HAP-1 (cell line): Measurements from ENCODE around the gene TYMS.
A peak's percentile ranks its signal among the peaks of the same experiment; 100 is the strongest.

Experiments
- DNase-seq, 2 experiments: peaks; one replicate each; pipeline ENCODE4 v3.0.0-alpha.2; 2016 to 2020; ENCODE audit warnings: low spot score in 2 of 2
- H3K27me3 ChIP-seq: fragments of 250-450 bp; sonication (Bioruptor Pico); 2 replicates; pipeline ENCODE4 v1.5.1; 2020; ENCODE audit warnings: low read depth, mild to moderate bottlenecking, moderate library complexity
- H3K36me3 ChIP-seq: fragments of 250-450 bp; sonication (Bioruptor Pico); replicated peaks from 2 replicates; pipeline ENCODE4 v1.5.1; 2020; ENCODE audit warnings: mild to moderate bottlenecking
- H3K4me1 ChIP-seq: fragments of 250-450 bp; sonication (Bioruptor Pico); 2 replicates; pipeline ENCODE4 v1.5.1; 2020; ENCODE audit warnings: mild to moderate bottlenecking
- H3K4me3 ChIP-seq: fragments of 250-450 bp; sonication (Bioruptor Pico); 2 replicates; pipeline ENCODE4 v1.5.1; 2020; ENCODE audit warnings: mild to moderate bottlenecking, moderate library complexity
- H3K9me3 ChIP-seq: fragments of 250-450 bp; sonication (Bioruptor Pico); 2 replicates; pipeline ENCODE4 v1.5.1; 2020; ENCODE audit warnings: mild to moderate bottlenecking, moderate library complexity
- in situ Hi-C: fragments of 300-500 bp; cut with MboI; formaldehyde crosslinking; loops from 3 replicates; pipeline ENCODE4 v1.14.3; 2020; ENCODE audit warnings: low sequenced_read_pairs, inconsistent platforms, mixed read lengths

TYMS gene

DNA sequence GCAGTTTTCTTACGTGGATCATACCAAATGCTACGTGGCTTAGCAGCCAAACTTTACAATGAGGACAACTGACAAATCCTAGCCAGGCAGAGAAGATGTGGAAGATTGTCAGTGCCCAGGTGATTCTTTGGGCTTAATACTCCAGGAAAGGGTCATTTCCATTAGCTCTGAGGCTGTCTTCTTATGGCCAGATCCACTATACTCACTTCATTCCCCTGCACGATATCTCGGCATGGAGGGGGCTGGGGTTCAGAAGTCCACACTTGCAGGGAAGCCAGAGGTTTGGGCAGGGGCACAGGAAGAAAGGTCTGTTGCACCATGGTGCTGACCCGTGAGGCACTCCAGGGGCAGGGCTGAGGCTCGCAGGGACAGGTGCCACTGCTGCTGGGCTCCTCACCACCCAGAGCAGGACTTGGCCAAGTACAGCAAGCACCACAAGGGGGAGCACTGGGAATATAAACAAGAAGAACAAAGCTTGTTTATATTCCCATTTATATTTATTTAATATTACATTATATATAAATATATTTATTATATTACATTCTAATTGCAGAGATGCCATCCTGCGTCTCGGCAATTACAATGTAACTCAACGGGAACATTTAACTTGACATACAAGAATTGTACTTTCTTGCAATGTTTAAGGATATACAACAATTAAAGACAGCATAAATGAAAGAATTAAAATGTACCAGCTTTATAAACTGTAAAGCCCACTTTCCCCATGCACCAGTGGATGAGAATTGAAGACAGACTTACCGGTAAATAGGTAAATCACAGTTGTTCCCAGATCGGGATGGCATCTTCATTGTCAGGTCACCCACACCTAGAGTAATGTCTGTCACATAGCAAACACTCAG lies 33.5 kb upstream of the TYMS start:
- no peaks in the 10 kb centered on the region for H3K36me3 ChIP-seq
- DNase-seq, result peak; percentile 70 to 85
- peaks cover 7% of the 10 kb centered on the region; the same call in 1 of the 2 replicates for H3K4me1 ChIP-seq
- no peaks in the 10 kb centered on the region; the same call in 1 of the 2 replicates for H3K27me3 ChIP-seq
- in situ Hi-C loops, result loop anchor here (10.0 kb wide), 1 partner anchor 211 kb away; no protein-coding TSS in a partner anchor
- H3K9me3 ChIP-seq, result no peaks in the 10 kb centered on the region
- no peak overlapping the region for H3K4me3 ChIP-seq

- DNase-seq, result no peak
- in situ Hi-C loops, result loop anchor here (10.0 kb wide), 1 partner anchor 208 kb away; no protein-coding TSS in a partner anchor
- peaks cover 7% of the 10 kb centered on the region; the same call in 1 of the 2 replicates for H3K4me1 ChIP-seq
- H3K4me3 ChIP-seq, result no peak overlapping the region
- H3K9me3 ChIP-seq, result no peaks in the 10 kb centered on the region
- no peaks in the 10 kb centered on the region for H3K27me3 ChIP-seq
- H3K36me3 ChIP-seq, result no peaks in the 10 kb centered on the region
Observed at GRCh38 chr18:627231-627630, 30.2 kb upstream of the TYMS start.

- H3K4me1 ChIP-seq, result peaks cover 11% of the 10 kb centered on the region
- no peak for DNase-seq
- in situ Hi-C loops, result loop anchor here (10.0 kb wide), 1 partner anchor 205 kb away; no protein-coding TSS in a partner anchor
Observed at GRCh38 chr18:629269-630150, 27.9 kb upstream of the TYMS start.

DNA sequence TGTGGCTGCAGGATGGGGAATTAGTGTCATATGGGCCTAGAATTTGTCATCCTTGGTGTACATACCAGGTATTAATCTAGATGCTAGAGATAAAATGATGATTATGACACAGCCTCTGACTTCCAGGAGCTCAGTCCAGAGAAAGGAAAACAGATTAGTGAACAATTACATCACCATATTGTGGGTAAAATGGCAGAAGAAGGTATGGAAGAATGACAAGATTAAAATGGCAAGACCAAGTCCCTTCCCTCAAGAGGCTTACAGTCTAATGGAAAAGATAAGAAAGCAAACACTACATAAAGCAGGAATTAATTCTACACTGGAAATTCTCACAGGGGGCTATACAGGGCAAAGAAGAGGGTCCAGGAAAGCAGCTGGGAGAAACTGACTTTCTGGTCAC lies 25.9 kb upstream of the TYMS start:
- no peaks in the 10 kb centered on the region for H3K27me3 ChIP-seq
- DNase-seq, result no peak
- peaks cover 20% of the 10 kb centered on the region for H3K4me1 ChIP-seq
- no peak overlapping the region for H3K4me3 ChIP-seq
- in situ Hi-C loops, result no loop called here
- H3K36me3 ChIP-seq, result no peaks in the 10 kb centered on the region
- no peaks in the 10 kb centered on the region for H3K9me3 ChIP-seq

More at GRCh38 chr18:629269-630150, 27.9 kb upstream of the TYMS start:
- H3K36me3 ChIP-seq, result no peaks in the 10 kb centered on the region
- H3K27me3 ChIP-seq, result no peaks in the 10 kb centered on the region
- no peaks in the 10 kb centered on the region for H3K9me3 ChIP-seq
- H3K4me3 ChIP-seq, result no peak overlapping the region

- H3K4me1 ChIP-seq, result peaks cover 14% of the 10 kb centered on the region
- H3K27me3 ChIP-seq, result no peaks in the 10 kb centered on the region
- H3K9me3 ChIP-seq, result no peaks in the 10 kb centered on the region
- H3K4me3 ChIP-seq, result no peak overlapping the region
- no peaks in the 10 kb centered on the region for H3K36me3 ChIP-seq
- DNase-seq, result peak; percentile 75 to 95
- in situ Hi-C loops, result no loop called here
Observed at GRCh38 chr18:634551-635045, 22.9 kb upstream of the TYMS start.

GRCh38 chr18:635171-635570 lies 22.3 kb upstream of the TYMS start:
- no peaks in the 10 kb centered on the region for H3K36me3 ChIP-seq
- in situ Hi-C loops, result no loop called here
- DNase-seq, result peak in 1 of 2 experiments; percentile 25
- H3K4me3 ChIP-seq, result no peak overlapping the region
- peaks cover 14% of the 10 kb centered on the region for H3K4me1 ChIP-seq
- H3K27me3 ChIP-seq, result no peaks in the 10 kb centered on the region
- no peaks in the 10 kb centered on the region for H3K9me3 ChIP-seq

DNA sequence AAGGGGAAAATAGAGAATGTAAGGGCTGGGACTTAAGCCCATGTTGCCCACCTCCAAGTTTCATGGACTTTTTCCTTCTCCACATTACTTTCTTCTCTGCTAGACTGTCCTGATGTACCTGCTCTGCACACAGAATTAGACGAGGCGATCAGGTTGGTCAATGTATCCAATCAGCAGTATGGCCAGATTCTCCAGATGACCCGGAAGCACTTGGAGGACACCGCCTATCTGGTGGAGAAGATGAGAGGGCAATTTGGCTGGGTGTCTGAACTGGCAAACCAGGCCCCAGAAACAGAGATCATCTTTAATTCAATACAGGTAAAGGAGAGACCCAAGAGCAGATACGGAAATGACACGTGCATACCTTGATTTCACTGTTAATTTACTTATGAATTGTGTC lies 16.2 kb upstream of the TYMS start:
- Histone ChIP-seq H3K9me3 (no peaks in the 10 kb centered on the region), H3K4me1 (no peaks in the 10 kb centered on the region), H3K4me3 (no peak overlapping the region), H3K27me3 (no peaks in the 10 kb centered on the region), H3K36me3 (no peaks in the 10 kb centered on the region)
- in situ Hi-C loops, result no loop called here
- no peak for DNase-seq

- Histone ChIP-seq H3K27me3 (no peaks in the 10 kb centered on the region), H3K36me3 (no peaks in the 10 kb centered on the region), H3K4me1 (no peaks in the 10 kb centered on the region), H3K9me3 (no peaks in the 10 kb centered on the region), H3K4me3 (no peak overlapping the region)
- in situ Hi-C loops, result no loop called here
- DNase-seq, result no peak
Observed at GRCh38 chr18:644395-645004, 13.0 kb upstream of the TYMS start.

DNA sequence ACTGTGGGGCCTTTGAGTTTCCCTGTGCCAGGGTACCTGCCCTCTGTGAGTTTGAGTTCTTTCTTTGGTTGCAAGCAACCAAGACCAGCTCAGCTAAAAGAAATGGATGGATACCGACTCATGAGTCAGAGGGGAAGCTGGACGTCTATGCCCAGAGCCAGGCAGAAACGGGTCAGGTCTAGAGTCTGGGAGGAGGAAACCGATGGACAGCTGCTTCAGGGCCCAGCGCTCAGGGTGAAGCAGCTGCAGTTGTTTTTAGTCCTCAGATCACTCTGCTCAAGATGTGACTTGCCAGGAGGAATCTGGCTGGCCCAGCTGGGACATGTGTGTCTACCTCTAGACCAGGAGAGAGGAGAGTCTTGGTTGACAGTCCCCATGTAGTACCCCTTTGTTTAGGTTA lies 10.1 kb upstream of the TYMS start:
- H3K4me1 ChIP-seq, result peaks cover 3% of the 10 kb centered on the region
- H3K27me3 ChIP-seq, result no peaks in the 10 kb centered on the region
- DNase-seq, result no peak
- no peaks in the 10 kb centered on the region for H3K9me3 ChIP-seq
- H3K36me3 ChIP-seq, result no peaks in the 10 kb centered on the region
- in situ Hi-C loops, result no loop called here
- no peak overlapping the region for H3K4me3 ChIP-seq

- in situ Hi-C loops, result no loop called here
- no peak overlapping the region for H3K4me3 ChIP-seq
- no peaks in the 10 kb centered on the region for H3K36me3 ChIP-seq
- no peaks in the 10 kb centered on the region for H3K9me3 ChIP-seq
- peaks cover 10% of the 10 kb centered on the region for H3K4me1 ChIP-seq
- no peak for DNase-seq
- no peaks in the 10 kb centered on the region for H3K27me3 ChIP-seq
Observed at GRCh38 chr18:649341-649740, 8.1 kb upstream of the TYMS start.

DNA sequence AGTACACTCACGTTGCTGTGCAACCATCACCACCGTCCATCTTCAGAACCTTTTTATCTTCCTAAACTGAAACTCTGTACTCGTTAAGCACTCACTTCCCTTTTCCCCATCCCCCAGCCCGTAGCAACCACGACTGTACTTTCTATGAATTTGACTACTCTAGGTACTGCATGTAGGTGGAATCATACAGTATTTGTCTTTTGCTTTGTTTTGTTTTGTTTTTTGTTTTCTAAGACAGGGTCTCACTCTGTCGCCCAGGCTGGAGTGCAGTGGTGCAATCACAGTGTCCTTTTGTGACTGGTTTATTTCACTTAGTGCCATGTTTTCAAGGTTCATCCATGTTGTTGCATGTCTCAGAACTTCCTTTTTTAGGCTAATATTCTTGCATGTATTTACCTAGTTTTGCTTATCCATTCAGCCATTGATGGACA lies 7.0 kb upstream of the TYMS start:
- DNase-seq, result no peak
- H3K36me3 ChIP-seq, result no peaks in the 10 kb centered on the region
- in situ Hi-C loops, result no loop called here
- no peaks in the 10 kb centered on the region for H3K9me3 ChIP-seq
- H3K4me3 ChIP-seq, result no peak overlapping the region
- no peaks in the 10 kb centered on the region for H3K27me3 ChIP-seq
- H3K4me1 ChIP-seq, result peaks cover 10% of the 10 kb centered on the region

GRCh38 chr18:652131-652530 lies 5.3 kb upstream of the TYMS start:
- DNase-seq, result peak in 1 of 2 experiments; percentile 26
- Histone ChIP-seq H3K9me3 (no peaks in the 10 kb centered on the region), H3K4me1 (peaks cover 14% of the 10 kb centered on the region), H3K4me3 (no peak overlapping the region), H3K27me3 (no peaks in the 10 kb centered on the region), H3K36me3 (no peaks in the 10 kb centered on the region)
- in situ Hi-C loops, result no loop called here

DNA sequence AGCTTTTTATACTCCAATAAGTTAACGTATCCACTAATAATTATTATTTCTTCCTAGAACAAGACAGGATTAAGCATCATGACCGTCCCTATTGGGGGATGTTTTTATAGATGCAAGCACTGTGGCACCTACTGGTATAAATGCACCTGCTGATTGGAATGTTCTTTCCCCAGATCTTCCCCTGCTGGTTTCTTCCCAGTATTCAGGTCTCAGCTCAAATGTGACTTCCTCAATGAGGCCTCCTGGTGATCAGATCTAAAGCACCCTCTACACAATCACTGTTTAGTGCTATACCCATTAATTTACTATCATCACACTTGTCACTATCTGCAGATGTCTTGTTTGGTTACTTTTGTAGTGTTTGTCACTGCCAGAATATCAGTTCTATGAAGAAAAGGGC lies 3.9 kb upstream of the TYMS start:
- Histone ChIP-seq H3K27me3 (no peaks in the 10 kb centered on the region), H3K4me1 (peaks cover 14% of the 10 kb centered on the region), H3K9me3 (no peaks in the 10 kb centered on the region), H3K36me3 (peaks cover 6% of the 10 kb centered on the region), H3K4me3 (no peak overlapping the region)
- in situ Hi-C loops, result no loop called here
- DNase-seq, result no peak
